Activated T-cell treated with anti-CD3 and anti-CD28 coated beads, Interleukin-2, amount 50 U/mL, for 1 hour (primary cell): ENCODE results near the gene NASP.

Experiments used
- DNase-seq: peaks from one replicate; pipeline ENCODE4 v3.0.0-alpha.2; 2020

The NASP gene

DNA sequence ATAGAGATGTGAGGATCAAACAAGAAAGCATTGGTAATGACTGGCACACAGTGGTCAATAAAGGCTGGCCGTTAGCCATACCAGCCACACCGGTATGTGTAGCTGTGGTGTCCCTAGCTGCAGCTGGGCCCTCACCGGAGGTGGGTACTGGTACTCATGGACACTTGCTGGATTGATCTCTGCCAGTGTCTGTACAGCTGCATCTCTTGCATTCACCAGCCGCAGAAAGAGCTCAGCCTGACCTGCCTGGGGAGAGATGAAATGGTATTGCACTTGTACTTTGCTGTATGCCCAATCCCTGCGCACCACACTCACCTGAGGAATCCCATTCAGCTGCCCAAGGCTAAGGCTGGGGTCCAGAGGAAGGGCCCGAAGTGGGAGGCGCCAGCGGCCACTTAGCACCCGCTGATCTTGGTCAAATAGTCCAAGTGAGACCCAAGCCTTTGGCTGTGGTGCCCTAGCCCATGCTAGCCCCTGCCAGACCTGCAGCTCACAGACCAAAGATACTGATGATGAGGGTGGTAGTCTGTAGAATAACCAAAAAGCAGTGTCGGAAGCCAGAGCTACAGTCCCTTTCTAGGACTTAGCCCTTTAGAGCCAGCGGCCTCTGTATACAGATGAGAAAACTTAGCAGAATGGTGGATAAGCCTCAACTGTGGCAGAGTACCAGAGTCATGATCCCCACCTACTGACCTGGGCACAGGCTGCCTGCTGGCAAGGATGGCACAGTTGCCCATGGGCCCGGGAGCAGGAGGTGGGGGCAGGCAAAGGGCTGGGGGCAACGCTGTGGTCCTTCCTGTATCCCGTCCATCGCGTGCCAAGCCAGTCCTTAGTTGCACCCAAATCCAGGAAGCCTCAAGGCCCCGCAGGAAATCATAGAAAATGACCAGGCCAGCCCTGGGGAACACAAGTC lies 37.0 kb downstream of the NASP start:
- no peak for DNase-seq

DNA sequence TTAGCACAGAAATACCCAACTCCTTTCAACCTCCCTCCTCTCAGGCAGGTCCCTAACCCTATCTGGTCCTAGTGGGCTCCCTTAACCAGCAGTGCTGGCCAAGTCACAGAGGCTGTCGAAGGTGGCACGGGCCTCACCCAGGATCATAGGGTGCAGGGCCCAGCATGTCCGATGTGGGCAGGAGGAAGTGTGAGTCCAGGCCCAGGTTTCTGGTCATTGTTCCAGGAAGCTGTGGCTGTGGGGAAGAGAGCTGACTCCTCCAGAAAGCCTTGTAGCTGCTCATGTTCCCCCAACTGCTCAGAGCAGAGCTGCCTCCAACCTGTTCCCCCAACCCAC lies 37.6 kb downstream of the NASP start:
- DNase-seq: no peak

DNA sequence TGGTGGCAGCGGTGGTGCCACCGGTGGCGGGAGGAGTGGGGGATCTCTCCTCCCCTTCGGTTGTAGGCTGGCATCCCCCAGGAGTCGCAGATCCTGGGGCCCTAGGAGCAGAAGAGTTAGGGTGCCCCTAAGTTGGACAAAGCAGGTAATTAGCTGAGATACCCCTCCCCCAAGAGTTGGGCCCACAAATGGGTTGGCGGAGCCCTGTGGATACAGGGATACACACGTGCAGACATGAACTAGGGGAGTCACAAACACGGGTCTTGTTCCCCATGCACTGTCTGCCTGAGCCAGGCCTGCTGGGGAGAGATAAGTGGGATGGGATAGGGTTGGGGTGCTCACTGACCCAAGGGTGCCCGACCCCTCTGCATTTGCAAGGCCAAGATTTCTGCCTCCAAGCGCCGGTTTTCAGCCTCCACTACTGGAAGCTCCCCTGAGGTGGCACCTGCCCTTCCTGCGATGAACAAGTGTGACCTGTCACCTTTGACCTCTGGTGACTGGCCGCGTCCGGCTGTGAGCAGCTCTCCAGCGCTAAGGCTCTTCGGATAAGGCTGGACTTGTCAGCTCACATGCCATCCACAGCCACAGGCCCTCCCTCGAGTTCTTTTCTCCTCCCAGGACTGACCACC lies 38.2 kb downstream of the NASP start:
- DNase-seq: no peak

DNA sequence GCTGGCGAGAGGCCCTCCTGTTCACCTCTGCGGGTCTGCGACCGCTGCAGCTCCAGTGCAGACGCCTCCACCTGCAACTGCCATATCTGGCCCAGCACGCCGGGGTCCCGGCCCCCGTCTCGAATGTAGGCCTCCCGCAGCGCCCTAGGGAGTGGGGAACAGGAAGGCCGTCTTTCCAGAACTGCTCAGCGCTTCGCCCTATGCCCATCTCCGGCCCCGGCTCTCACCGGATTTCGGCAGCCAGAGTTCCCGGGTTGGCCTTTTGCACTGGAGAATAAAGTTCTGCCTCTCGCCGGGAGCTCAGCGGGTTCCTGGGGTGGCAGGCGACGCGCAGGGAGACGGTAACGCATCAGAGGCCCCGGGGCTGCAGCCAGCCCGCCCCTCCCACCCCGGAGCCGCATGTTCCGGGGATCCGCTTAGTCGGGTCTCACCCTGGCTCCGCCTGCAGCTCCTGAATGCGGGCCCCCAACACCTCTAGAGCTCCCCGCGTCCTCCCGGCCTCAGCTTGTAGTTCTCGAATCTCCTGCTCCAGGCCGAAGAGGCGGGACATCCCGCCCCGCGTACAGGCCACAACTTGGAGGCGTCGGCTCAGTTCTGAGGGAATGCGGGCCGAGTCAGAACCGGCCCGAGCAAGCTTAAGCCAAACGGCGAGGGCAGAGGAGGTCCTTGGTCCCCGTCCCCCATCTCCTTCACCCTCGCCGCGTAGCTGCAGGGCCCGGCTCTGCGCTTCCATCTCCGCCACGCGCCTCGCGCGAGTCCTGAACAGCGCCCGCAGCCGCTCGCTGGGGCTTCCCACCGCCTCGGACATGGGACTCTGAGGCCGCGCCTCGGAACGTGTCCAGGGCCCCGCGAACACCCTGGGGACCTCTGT lies 38.9 kb downstream of the NASP start:
- DNase-seq: no peak

DNA sequence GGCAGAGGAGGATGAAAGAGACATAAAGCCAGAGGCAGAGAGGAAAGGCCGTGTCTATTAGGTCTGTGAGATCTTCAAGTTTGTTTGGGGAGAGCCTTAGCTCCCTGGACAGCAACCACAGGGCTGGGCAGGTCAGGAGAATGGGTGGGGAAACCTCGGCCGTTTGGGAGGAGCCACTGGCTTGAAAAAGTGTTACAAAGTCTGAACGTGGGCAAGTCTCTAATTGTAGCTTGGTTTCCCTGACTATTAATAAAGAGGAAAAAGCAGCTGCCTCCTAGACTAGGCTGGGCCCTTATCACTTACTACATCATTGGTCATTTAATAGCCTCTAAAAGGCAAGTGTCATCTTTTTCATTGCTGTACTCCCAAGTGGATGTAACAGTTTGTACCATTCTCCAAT lies 40.1 kb downstream of the NASP start, which contains the start of gene CCDC17:
Gene CCDC17 (minus strand): TSS at position 83 of the 400 bp plus-strand sequence. CDS start 145 bp downstream, outside the sequence.
- DNase-seq: no peak

DNA sequence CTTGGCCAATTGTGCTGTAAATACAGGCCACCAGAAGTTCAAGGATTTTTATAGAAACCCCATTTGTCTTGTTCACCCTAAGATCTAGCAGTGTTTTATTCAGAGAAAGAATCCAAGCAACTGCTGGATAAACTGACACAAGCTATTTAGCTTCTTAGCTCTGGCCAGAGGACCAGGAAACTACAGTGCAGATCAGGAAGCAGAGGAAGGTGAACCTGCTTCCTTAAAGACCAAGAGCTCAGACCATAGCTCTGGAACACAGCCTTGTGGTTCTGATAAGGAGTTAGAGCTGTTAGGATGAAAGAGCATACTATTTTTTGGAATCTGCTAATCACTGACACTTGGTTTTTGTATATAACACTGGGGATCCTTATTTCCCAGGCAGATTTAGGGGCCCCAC lies 45.2 kb downstream of the NASP start:
- DNase-seq: no peak

DNA sequence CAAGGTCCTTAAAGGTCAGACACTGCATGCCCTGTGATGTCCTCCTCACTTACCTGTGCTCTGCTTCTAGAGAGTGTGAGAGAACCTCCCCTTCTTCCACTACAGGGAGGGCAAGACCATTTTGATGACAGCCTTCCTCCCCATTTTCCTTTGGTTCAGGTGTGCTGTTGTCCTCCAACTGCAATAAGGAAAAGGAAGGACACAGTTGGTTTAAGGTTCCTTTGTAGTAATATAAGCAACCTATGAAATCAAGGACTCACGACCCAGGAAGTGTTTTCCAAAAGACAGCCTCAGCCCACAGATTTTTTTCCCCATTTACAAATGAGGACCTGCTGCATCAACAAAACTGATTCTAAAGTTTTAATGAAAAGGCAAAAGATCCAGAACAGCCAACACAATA lies 46.6 kb downstream of the NASP start:
- DNase-seq: no peak

DNA sequence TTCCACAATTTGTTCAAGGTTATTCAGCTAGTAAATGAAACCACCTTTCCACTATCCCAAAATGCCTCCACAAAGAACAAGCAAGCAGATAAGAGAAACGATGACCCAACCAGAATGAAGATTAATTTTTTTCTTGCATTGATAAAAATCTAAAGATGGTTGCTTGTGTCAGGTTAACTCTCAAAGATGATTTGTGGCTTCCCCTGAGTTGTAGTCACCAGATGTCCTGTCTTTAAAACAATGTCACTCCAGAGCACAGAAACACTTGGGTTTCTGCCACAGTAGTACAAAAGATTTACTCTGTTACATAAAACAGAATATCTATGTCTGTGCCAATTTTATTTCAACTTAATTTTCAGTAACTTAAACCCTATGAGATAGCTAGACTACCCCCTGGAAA lies 51.4 kb downstream of the NASP start:
- DNase-seq: no peak

DNA sequence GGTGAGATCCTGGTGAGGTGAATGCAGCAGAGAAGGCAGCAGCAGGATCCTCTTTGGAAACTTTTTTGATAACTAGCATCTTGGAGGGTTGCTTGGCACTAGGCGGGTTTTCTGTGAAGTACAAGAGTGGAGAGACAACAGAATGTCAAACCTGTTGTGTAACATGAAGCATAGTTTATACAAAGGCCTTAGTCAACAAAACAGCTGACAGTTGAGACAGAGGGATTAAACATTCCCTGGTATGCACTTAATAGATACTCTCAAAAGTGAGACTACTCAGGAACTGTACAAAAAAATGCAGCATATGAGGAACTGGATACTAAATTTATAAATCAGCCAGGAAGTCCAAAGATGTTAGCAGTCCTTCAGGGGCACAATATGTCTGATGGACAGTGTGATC lies 56.5 kb downstream of the NASP start:
- no peak for DNase-seq

DNA sequence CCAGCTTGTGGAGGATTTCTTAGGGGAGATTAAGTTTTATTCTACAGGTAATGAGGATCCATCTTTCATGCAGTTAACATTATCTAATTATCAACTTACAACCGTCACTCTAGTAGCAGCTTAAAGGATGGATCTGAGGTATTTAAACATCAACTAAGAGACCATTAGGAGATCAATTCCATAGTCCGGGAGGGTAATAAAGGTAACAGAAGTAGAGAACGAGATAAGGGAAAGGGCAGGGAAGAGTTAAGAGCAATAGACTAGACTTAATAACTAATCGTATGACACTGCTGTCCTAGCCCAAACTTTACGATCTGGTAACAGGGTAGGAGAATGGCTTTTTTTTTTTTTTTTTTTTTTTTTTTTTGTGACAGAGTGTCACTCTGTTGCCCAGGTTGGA lies 59.5 kb downstream of the NASP start:
- DNase-seq: no peak

DNA sequence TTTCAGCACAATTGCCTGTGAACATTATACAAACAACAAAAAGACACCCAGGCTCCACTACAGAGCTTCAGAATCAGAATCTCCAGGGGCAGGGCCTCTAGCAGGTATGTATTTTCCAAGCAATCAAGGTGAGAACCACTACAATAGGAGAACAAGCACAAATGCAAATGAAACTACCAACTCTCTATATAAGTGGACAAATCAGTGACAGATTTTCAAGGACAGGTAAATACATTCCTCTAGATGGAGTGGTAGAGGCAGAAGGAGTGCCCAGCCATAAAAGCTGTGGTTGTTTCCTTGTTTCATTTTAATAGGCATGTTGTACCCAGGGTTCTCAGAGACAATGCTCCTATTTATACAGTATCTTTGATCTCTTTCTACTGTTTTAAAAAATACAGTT lies 60.1 kb downstream of the NASP start:
- DNase-seq: no peak

DNA sequence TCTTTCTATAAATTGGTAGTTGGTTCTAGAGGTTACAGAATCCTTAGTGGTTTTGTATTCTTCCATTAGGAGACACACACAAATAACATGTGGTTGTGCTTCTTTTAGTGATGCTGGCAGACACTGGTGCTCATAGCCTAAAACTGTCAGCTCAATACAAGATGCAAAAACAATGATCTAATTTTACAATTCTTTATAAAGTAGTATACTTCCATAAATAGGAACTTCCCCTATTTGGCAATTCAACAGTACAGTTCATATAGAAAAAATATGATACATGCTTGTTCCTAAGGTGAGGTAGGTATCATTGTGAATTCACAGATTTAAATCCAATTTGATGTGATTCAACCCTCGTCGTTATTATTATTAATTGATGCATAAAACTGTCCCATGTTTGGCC lies 60.8 kb downstream of the NASP start:
- no peak for DNase-seq

DNA sequence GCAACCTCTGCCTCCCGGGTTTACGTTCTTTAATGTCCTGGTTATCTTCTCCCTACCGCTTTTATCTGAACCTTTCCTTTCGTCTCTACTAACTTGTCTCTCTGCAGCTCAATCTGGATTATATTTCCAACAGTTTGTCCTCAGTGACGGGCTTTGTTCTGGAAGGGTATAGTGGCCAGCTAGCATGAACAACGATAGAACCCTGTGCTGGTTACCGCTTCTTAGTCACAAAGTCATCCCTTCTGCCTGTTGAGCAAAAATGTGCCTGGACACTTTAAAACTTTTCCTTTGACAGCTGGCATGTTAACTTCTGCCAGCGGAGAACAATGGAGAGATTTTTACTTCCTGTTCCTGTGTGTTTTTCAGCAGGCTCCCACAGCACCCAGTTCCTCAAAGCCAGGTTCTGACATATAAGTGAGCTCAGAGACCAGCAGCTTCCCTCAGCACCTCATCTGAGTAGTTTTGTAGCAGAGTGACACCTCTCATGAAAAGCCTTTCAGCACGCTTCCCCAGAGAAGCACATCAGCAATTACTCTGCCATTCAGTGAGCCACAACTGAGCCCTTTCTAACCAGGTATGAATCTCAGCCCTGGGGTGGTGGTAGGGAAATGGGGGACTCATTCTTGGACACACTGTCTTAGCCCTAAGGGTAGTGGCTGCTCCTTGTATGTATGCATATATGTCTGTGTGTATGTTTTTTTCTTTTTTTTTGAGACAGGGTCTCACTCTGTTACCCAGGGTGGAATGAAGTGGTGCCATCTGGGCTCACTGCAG lies 63.6 kb downstream of the NASP start:
- DNase-seq: no peak

DNA sequence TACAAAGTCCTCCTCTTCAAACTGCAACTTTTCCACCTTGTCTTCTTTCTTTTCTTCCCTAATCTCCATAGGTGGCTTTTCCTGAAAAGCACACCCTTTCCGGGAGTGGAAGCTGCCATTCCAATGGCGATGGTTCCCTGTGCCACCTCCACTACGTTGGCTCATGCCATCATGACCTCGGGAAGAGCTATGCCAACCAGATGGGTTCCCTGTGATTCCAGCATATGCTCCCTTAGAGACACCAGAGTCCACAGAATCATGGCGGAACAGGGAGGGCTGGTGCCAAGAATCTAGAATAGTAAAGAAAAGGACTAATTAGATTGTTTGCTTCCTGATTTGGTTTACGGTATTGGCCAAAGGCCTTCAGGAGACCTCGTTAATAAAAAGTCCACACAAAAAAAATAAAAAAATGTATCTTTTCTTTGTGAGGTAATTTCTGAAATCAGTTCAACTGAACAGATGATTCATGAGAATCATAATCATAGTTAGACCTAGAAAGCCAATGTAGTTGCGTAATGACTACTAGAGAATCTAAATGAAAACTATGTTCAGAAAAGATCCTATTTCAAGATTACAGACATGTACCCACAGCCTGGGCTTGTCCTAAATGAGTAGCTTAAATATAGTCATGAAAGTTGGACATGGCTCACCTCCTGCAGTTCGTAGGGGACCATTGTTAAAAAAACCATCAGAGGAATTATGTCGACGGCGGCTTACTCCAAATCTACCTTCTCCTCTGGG lies 70.9 kb downstream of the NASP start:
- no peak for DNase-seq

DNA sequence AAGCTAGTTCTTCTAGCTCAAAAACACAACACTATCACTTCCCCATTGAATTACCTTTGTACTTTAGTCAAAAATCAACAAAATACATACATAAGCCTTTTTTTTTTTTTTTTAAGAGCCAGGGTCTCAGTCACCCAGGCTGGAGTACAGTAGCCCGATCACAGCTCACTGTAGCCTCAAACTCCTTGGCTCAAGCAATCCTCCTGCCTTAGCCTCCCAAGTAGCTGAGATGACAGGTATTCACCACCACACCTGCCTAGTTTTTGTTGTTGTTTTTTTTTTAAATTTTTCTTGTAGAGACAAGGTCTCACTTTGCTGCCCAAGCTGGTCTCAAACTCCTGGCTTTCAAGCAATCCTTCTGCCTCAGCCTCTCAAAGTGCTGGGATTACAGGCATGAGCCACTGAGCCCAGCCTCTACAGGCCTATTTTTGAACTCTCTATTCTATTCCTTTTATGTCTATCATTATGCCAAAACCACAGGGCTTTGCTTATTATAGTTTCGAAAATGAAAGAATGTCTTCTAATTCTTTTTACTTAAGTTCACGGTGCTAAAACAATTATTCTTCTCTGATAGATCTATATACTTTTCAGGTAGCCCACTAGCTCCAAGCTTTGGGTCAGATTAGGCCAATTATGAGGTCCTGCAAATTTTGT lies 72.9 kb downstream of the NASP start:
- DNase-seq: no peak

DNA sequence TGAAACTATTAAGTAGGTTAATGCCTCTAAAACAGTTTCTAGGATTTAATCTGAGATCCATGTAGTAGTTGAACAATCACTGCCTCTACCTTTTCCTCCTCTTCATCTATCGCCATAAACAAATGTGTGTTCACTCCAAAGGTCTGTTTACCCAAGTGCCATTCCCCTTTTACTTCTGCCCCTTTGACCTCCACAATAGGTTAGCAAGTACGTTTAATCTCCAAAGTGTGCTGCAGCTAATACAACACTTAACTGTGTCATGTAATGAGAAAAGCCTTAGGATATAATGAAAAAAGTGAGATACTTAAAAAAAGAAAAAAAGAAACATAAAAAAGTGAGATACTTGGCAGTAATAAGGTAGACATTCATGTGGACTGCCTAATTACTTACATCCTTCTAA lies 74.3 kb downstream of the NASP start:
- no peak for DNase-seq

DNA sequence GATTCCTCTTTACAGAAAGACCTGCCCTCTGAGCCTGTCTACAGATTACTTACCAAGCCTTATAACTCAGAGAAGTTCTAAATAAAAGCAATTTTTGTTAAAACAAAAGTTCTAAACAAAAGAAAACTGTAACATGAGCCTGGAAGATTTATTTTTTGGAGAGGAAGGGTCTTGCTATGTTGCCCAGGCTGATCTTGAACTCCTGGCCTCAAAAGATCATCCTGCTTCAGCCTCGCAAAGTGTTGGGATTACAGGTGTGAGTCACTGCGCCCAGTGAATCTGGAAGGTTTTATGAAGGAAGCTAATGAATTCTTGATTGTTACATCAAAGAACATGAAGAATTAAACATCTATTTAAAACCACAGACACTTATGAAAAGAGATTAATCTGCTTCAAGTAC lies 75.4 kb downstream of the NASP start:
- DNase-seq: no peak

DNA sequence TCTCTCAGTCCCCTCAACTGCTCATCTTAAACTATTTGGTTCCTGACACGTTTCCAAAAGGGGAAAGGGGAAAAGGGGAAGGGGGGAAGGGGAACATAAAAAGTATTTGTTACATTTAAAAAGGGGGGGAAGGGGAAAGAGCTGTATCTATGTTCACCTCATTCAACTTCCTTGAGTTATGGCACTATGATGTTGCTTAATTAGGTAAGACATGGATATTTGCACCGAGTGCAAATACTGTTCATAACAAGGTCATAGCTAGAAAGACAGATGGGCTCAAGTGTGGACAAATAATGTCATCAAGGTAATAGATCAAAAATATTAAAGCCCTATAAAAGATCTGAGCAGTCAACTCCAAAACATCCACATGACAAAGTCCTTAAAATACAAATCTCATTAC lies 76.5 kb downstream of the NASP start:
- no peak for DNase-seq

DNA sequence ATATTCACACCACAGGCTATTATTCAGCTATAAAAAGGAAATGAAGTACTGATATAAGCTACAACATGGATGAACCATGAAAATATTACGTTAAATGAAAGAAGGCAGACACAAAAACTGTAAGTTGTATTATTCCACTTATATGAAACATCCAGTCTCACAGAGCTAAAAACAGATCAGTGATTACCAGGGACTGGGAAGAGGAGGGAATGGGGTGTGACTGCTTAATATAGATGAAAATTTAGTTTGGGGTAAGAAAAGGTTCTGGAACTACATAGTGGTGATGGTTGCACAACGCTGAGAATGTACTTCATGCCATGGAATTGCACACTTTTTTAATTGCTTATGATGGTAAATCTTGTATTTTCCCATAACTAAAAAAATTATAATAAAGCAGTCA lies 83.0 kb downstream of the NASP start:
- no peak for DNase-seq

DNA sequence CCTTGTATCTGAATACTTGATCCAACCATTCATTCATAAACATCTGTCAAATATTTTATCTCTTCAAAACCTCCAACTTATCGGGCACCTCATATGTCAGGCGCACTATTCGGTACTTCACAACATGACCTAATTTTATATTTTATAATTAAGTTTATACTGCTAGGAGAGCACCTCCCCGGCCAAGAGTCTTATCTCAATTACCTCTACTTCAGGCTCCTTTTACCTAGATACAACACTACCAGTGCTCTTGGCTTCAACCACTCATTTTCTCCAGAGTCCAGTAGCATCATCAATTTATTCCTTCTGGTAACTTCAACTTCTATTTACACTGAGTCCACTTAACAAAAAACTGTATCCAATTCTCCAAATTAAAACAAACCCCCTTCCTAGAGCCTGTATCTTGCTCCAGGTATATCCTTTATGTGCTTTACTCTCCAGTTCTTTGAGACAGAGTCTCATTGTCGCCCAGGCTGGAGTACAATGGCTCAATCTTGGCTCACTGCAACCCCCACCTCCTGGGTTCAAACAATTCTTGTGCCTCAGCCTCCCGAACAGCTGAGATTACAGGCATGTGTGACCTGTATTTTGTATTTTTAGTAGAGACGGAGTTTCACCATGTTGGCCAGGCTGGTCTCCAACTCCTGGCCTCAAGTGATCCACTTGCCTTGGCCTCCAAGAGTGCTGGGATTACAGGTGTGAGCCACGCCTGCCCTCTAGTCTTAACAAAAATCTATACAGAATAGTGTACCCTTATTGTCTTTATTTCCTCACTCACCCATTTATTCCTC lies 83.7 kb downstream of the NASP start:
- no peak for DNase-seq
